CD4-positive, CD25-positive, alpha-beta regulatory T cell (primary cell): ENCODE data around the gene CNBP. TPM values are rescaled to one million over a fixed set of nuclear protein-coding genes. Genes with fewer than 3 reads are reported as not detected.
A peak's percentile ranks its signal among the peaks of the same experiment; 100 is the strongest.

Experiments
- ATAC-seq, 2 donors: fragments of 150-1000 bp; cut with Tn5 transposase; one replicate each; pipeline ENCODE4 v1.10.0; 2021; ENCODE audit warnings: low read depth in 2 of 2, moderate number of reproducible peaks in 2 of 2, moderate library complexity in 1 of 2
- DNase-seq, 3 donors: peaks; one replicate each; pipeline versions ENCODE4 v3.0.0 to v3.0.0-alpha.2; 2012 to 2022; ENCODE audit warnings: mixed read lengths in 1 of 3
- H3K27ac ChIP-seq: one replicate; pipeline ENCODE4 v1.7.0; 2013; ENCODE audit warnings: mild to moderate bottlenecking, low read length; ENCODE audit not compliant: insufficient read depth, poor library complexity, severe bottlenecking
- H3K27me3 ChIP-seq: one replicate; pipeline ENCODE4 v1.7.0; 2013; ENCODE audit warnings: low read length; ENCODE audit not compliant: control insufficient read depth, insufficient read depth
- H3K36me3 ChIP-seq: one replicate; pipeline ENCODE4 v1.7.0; 2013; ENCODE audit warnings: mild to moderate bottlenecking, low read length, moderate library complexity; ENCODE audit not compliant: control insufficient read depth, insufficient read depth
- H3K4me1 ChIP-seq: 2 replicates; pipeline ENCODE4 v1.7.0; 2013; ENCODE audit warnings: mild to moderate bottlenecking, low read length; ENCODE audit not compliant: insufficient read depth, control insufficient read depth, poor library complexity, severe bottlenecking
- H3K4me3 ChIP-seq: one replicate; pipeline ENCODE4 v1.7.0; 2013; ENCODE audit warnings: low read depth, mild to moderate bottlenecking, low read length, moderate library complexity
- H3K9me3 ChIP-seq, 2 experiments: 1 replicate in 1 of 2; 2 replicates in 1 of 2; pipeline ENCODE4 v1.7.0; 2013; ENCODE audit warnings: low read length in 2 of 2, mild to moderate bottlenecking in 1 of 2, moderate library complexity in 1 of 2; ENCODE audit not compliant: control insufficient read depth in 2 of 2
- H3K27ac Mint-ChIP-seq, 3 donors: one replicate each; pipeline ENCODE4 v1.8.0; 2020 to 2022; ENCODE audit warnings: mild to moderate bottlenecking in 3 of 3, mixed read lengths in 3 of 3, moderate library complexity in 2 of 3
- H3K27me3 Mint-ChIP-seq: one replicate; pipeline ENCODE4 v1.8.0; 2022; ENCODE audit warnings: mild to moderate bottlenecking, mixed read lengths
- H3K36me3 Mint-ChIP-seq: one replicate; pipeline ENCODE4 v1.8.0; 2020; ENCODE audit warnings: mixed read lengths
- H3K4me1 Mint-ChIP-seq, 4 donors: one replicate each; pipeline ENCODE4 v1.8.0; 2020 to 2022; ENCODE audit warnings: mixed read lengths in 4 of 4, mild to moderate bottlenecking in 1 of 4
- H3K4me3 Mint-ChIP-seq, 4 donors: one replicate each; pipeline ENCODE4 v1.8.0; 2020 to 2022; ENCODE audit warnings: mild to moderate bottlenecking in 4 of 4, mixed read lengths in 4 of 4, moderate library complexity in 3 of 4
- H3K9me3 Mint-ChIP-seq, 7 donors: one replicate each; pipeline ENCODE4 v1.8.0; 2020 to 2022; ENCODE audit warnings: mixed read lengths in 7 of 7, mild to moderate bottlenecking in 3 of 7, moderate library complexity in 2 of 7
- polyA plus RNA-seq, 4 donors: library from polyadenylated mRNA; unstranded; fragments of 300-500 nt; fragmentation: Illumina TruSeq; gene quantifications; one replicate each; pipeline ENCODE4 v1.2.3, GENCODE V29; 2021
- total RNA-seq: library from RNA; stranded (reverse); gene quantifications from one replicate; pipeline ENCODE4 v1.2.3, GENCODE V29; 2022

Gene CNBP
- total and polyA plus RNA-seq, 5 donors from 2014 or later: 278 to 1,097 (median 1,094) TPM

DNA sequence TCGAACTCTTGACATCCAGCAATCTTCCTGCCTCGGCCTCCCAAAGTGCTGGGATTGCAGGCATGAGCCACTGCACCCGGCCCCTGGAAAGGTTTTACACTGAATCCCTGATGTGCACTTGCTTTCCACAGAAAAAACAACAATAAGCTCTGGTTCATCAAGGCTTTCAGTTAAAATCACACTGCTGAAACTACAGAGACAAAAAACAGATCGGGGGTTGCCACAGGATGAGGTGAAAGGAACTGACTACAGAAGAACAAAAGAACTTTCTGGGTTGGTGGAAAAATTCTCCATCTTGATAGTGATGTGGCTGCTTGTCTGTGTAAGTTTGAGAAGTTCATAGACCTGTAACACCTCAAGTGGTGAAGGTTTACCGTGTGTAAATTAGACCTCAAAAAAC, 65.0 kb downstream of the CNBP start:
- Mint-ChIP-seq H3K4me3 (peak overlapping the region; percentile 93 to 98 (median 96)), H3K4me1 (peaks cover 23 to 71% (median 51%) of the 10 kb centered on the region in 4 donors), H3K27ac (peak overlapping the region; percentile 95 to 99 (median 97)), H3K9me3 (peaks cover 0 to 1% (median 0%) of the 10 kb centered on the region in 7 donors), H3K36me3 (peaks cover 37% of the 10 kb centered on the region), H3K27me3 (no peaks in the 10 kb centered on the region)
- DNase-seq (peak; percentile 44 to 87 (median 83)), ATAC-seq (peak; percentile 24 to 38)
- H3K27me3 ChIP-seq: no peaks in the 10 kb centered on the region
- peaks cover 12% of the 10 kb centered on the region for H3K36me3 ChIP-seq
- no peaks in the 10 kb centered on the region for H3K9me3 ChIP-seq
- H3K27ac ChIP-seq: peak overlapping the region; percentile 90
- H3K4me3 ChIP-seq: peak overlapping the region; percentile 98
- H3K4me1 ChIP-seq: peaks cover 80% of the 10 kb centered on the region

Other genes starting within 250 kb of the CNBP start
- gene CFAP92, start 189.8 kb downstream of the CNBP start, total RNA-seq: not detected
- under 1 TPM in 1 of 4 donors, not detected in 3; 0.28 TPM for gene CFAP92, start 189.8 kb downstream of the CNBP start, polyA plus RNA-seq
- 0.15 TPM for gene EFCC1, start 182.6 kb downstream of the CNBP start, total RNA-seq
- gene EFCC1, start 182.6 kb downstream of the CNBP start, polyA plus RNA-seq: not detected
- 3.7 TPM for gene GP9, start 123.1 kb downstream of the CNBP start, total RNA-seq
- not detected for gene GP9, start 123.1 kb downstream of the CNBP start, polyA plus RNA-seq
- gene RAB43, start 62.1 kb downstream of the CNBP start, total RNA-seq: 57.2 TPM
- 10 to 100 TPM; 14.5 to 21.9 (median 19.1) TPM for gene RAB43, start 62.1 kb downstream of the CNBP start, polyA plus RNA-seq
- gene ISY1, start 22.8 kb downstream of the CNBP start, total RNA-seq: 45.8 TPM
- 100 to 1,000 TPM in 1 of 4 donors, 10 to 100 TPM in 3; 84.2 to 109 (median 88.2) TPM for gene ISY1, start 22.8 kb downstream of the CNBP start, polyA plus RNA-seq
- gene COPG1, start 65.7 kb upstream of the CNBP start, total RNA-seq: 90.4 TPM
- gene COPG1, start 65.7 kb upstream of the CNBP start, polyA plus RNA-seq: 100 to 1,000 TPM in 1 of 4 donors, 10 to 100 TPM in 3; 67.7 to 105 (median 85.0) TPM
- gene HMCES, start 95.0 kb upstream of the CNBP start, total RNA-seq: 64.1 TPM
- 100 to 1,000 TPM in 2 of 4 donors, 10 to 100 TPM in 2; 90.9 to 115 (median 100) TPM for gene HMCES, start 95.0 kb upstream of the CNBP start, polyA plus RNA-seq
- gene EFCAB12, start 244.7 kb upstream of the CNBP start, total RNA-seq: 2.2 TPM
- gene EFCAB12, start 244.7 kb upstream of the CNBP start, polyA plus RNA-seq: under 1 TPM in 3 of 4 donors, not detected in 1; 0.05 to 0.13 (median 0.05) TPM